NCI-H446 treated with DMSO at 0.1 percent for 48 hours (cell line): ENCODE results near the gene ELF2.
"Not testable (repeated sequence)": the region's sequence is repeated elsewhere in the genome, so short reads cannot be mapped to it uniquely, and the experiment has no call there.

ENCODE experiments used
- DNase-seq: peaks from one replicate; lab custom pipeline; 2025; lab: John Stamatoyannopoulos, UW

Gene ELF2

GRCh38 chr4:139078926-139079325 is 98.1 kb downstream of the ELF2 start:
- no peak for DNase-seq

DNA sequence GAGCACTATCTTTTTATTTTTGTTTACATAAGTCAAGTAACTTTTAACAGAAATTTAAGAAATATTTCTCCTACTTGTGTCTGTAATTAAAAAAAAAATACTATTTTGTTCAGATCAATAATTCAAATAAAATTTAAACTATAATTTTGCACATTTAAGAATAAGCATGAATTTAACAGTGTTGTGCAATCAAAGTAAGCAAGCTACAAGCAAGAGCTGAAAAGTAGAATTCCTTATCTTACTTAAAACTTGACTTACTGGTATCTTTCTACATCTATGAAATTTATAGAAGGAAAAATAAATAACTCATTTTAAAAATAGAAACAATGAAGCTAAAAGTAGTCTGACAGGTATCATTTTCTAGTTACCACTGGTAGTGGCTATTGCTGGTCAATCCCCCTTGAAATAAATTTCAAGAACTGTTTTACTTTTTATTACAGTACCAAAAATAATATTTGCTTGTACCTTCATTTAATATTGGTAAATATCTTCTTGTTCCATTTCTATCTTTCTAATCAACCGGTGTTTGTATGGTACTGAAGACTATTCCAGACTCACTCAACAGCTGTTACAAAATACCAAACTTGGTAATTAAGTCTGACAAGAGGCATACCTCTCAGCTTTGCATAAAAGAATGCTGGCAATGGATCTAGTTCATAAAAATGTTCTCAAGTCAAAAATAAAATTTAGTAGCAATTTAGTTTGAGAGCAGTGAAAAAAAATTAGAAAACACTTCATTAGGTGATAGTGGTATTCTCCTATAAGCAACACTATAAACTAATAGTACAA is 99.3 kb downstream of the ELF2 start:
- no peak for DNase-seq

- no peak for DNase-seq
Measured at GRCh38 chr4:139076016-139076744, 100.8 kb downstream of the ELF2 start.

DNA sequence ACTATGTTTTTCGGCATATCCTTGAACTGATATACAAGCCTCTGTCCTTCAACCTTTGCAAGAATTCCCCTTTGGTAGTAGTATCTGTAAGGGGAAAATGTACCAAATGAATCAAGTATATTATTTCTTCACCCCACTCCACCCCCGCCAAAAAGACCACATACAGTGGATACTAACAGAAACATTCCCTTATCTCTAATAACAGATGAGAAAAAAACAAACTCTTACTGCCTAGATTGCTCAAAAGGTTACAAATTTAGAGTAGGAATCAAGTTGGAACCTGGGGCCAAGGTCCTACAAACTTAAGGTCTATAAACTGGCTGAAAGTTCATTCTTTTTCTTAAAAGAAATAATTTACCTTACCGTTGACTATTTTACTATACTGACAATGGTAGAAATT is 116.4 kb downstream of the ELF2 start:
- DNase-seq: no peak

DNA sequence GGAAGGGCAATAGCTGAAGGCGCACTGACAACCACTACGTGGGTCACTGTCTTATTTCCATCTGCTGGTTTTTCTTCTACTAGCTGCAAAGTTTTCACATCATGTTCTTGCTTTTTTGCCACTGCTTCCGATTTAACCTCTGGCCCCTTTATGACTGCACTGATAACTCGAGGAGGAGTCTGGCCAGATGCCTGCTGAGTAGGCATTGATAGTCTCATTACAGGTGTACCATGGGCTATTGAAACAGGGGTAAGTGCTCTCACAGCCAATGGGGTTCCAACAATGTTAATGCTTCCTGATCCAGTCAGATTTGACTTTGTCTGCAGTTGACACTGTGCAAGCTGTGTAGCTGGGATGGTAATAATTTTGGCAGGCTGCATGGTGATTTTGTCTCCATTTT is 118.0 kb downstream of the ELF2 start:
- DNase-seq: not testable (repeated sequence)

DNA sequence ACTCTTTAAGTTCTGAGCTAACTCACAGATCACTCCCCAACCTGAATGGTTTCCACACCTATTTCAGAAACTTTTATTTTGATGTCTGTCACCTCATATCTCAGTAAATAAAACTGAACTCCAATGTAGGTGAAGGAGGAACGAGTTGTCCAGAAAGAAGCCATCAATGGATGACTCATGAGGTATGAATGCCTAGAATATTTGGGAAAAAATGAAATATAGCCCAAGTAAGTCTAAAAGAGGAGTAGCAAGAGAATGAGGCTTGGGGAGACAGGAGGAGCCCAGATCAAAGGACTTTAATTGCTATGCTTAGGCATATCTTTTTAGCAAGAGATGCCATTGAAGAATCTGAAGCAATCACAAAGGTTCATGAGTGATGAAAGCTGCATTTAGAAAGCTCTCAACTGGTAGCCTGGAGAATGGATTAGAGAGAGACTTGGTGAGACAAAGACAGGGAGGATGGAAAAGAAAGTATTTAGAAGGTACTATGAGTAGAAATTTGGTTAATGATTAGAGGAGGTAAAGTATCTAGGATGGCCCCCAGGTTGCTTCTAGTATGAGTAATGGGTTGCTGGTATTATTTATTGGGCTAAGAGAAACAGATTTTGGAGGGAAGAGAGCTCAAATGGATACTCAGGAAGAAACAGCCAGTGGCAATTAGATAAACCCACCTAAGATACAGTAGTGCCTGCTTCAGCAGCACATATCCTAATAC is 122.1 kb downstream of the ELF2 start:
- no peak for DNase-seq

GRCh38 chr4:139053909-139054308 is 123.1 kb downstream of the ELF2 start:
- DNase-seq: no peak

GRCh38 chr4:139050446-139050845 is 126.6 kb downstream of the ELF2 start:
- DNase-seq: no peak

- DNase-seq: no peak
Measured at GRCh38 chr4:139048026-139048425, 129.0 kb downstream of the ELF2 start.

GRCh38 chr4:139044291-139044690 is 132.7 kb downstream of the ELF2 start:
- no peak for DNase-seq

DNA sequence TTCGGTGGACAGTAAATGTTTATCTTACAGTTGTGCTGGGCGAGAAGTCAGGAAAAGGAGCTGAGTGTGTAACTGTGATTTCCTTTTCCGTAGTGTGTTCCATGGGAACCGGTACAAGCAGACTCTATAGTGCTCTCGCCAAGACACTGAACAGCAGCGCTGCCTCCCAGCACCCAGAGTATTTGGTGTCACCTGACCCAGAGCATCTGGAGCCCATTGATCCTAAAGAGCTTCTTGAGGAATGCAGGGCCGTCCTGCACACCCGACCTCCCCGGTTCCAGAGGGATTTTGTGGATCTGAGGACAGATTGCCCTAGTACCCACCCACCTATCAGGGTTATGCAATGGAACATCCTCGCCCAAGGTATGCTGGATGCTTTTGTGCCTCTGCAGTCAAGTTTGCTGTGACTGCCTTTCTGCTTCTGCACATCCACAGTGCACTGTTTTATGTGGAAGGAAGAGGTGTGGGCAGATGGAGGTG is 134.0 kb downstream of the ELF2 start:
- no peak for DNase-seq

DNA sequence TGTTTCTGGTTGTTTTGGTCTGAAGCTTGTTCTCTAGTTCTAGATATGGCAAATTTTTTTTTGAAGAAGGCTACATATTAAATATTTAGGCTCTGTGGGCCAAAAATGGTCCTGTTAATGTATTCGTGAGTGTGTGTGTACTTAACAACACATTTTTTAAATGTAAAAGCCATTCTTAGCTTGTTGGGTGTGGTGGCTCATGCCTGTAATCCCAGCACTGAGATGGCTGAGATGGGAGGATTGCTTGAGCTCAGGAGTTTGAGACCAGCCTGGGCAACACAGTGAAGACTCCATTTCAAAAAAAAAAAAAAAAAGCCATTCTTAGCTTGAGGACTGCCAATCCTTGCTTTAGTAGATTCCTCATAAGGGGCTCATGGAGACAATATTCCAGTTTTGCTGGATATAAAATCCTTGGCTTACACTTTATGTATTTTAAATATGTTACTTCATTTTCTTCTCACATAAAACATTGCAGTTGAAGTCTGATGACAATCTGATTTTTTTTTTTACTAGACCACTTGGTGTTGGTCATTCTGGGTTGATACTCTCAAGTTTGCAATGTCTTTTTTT is 138.1 kb downstream of the ELF2 start:
- DNase-seq: no peak

- no peak for DNase-seq
Measured at GRCh38 chr4:139036885-139037284, 140.1 kb downstream of the ELF2 start.

GRCh38 chr4:139035650-139036049 is 141.4 kb downstream of the ELF2 start:
- no peak for DNase-seq

GRCh38 chr4:139030614-139031235 is 146.3 kb downstream of the ELF2 start:
- DNase-seq: peak; percentile 50

GRCh38 chr4:139029866-139030363 is 147.1 kb downstream of the ELF2 start:
- not testable (repeated sequence) for DNase-seq

GRCh38 chr4:139028191-139028661 is 148.8 kb downstream of the ELF2 start:
- no peak for DNase-seq

- no peak for DNase-seq
Measured at GRCh38 chr4:139027776-139028175, 149.2 kb downstream of the ELF2 start.

DNA sequence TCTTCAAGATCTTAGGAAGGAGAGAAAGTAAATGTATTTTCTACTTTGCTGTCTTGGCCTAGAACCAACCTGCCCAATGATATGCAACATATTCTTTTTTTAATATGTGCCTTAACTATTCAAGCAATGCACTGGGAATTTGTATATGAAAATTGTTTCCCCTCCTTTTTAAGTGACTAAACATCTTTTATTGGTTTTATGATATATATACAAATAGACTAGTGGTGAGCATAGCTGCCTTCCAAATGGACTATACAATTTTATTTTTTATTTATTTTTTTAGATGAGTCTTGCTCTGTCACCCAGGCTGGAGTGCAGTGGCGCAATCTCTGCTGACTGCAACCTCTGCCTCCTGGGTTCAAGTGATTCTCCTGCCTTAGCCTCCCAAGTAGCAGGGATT is 151.2 kb downstream of the ELF2 start:
- no peak for DNase-seq

- DNase-seq: no peak
Measured at GRCh38 chr4:139024686-139025085, 152.3 kb downstream of the ELF2 start.

DNA sequence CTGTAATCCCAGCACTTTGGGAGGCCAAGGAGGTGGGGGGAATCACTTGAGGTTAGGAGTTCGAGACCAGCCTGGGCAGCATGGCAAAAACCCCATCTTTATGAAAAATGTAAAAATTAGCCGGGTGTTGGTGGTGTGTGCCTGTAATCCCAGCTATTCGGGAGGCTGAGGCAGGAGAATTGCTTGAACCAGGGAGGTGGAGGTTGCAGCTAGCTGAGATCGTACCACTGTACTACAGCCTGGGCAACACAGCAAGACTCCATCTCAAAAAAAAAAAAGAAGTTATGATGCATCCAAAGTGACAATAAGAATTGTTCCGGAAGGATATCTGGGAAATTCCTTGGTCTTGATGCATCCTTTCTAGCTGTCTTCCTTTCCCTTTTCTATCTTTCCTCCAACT is 154.2 kb downstream of the ELF2 start:
- DNase-seq: no peak

GRCh38 chr4:139021071-139021470 is 155.9 kb downstream of the ELF2 start:
- not testable (repeated sequence) for DNase-seq
